HG02610 (cell line): ENCODE measurements around the gene KSR2.
A peak's percentile ranks its signal among the peaks of the same experiment; 100 is the strongest.

Experiments
- ATAC-seq: cut with Tn5 transposase; IDR thresholded peaks from one replicate; pipeline ENCODE4 v1.9.1; 2021; ENCODE audit warnings: mild to moderate bottlenecking, moderate library complexity; ENCODE audit not compliant: unreplicated experiment

Gene KSR2

GRCh38 chr12:117968151-117968789, 520 bp downstream of the KSR2 start:
- no peak for ATAC-seq

GRCh38 chr12:117967512-117967911, 1.3 kb downstream of the KSR2 start:
- no peak for ATAC-seq

- no peak for ATAC-seq
These were observed 1.7 kb downstream of the KSR2 start for GRCh38 chr12:117967043-117967442.

GRCh38 chr12:117966511-117966910, 2.3 kb downstream of the KSR2 start:
- ATAC-seq = no peak

DNA sequence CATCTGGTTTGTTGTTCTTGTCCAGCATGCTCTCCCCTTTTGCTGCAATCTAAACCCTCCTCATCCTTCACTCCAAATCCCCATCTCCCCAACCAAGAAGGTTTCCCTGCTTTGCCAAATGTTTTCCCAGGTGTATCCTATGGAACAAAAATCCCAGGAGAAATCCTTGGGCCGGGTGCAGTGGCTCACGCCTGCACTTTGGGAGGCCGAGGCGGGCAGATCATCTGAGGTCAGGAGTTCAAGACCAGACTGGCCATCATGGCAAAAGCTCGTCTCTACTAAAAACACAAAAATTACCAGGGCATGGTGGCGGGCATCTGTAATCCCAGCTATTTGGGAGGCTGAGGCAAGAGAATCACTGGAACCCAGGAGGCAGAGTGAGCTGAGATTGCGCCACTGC, 5.0 kb downstream of the KSR2 start:
- no peak for ATAC-seq

DNA sequence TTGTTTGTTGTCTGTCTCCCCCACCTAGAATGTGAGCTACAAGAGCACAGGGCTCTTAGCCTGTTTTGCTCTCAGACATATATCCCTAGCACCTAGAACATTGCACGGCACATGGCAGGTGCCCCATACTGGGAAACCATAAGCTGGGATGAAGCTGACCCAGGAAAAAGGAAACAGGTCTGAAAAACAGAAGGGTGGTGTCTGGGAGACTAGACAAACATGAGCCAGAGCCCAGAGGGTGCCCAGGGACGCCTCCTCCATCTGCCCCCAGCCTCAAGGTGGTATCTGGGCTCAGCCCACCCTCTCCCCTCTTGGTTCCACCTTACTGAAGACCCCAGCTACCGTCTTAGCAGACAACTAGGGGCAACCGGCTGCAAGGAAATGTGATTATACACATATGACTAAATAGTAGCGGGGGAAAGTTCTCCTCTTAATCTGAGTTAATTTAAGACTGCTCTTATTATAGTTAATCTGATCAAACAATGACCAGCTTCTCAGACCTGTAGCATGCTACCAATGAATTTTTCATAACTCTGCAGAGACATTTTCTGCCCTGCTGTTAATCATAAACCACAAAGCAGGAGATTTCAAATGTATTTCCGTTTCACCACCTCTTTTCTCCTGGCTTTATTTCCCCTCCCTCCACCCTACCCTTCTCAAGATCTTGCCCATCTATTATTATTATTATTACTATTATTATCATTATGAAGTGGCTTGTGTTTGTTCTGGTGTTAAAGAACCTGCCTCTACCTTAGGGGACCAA, 31.9 kb downstream of the KSR2 start:
- no peak for ATAC-seq

- no peak for ATAC-seq
These were observed 35.2 kb downstream of the KSR2 start for GRCh38 chr12:117933545-117933944.

DNA sequence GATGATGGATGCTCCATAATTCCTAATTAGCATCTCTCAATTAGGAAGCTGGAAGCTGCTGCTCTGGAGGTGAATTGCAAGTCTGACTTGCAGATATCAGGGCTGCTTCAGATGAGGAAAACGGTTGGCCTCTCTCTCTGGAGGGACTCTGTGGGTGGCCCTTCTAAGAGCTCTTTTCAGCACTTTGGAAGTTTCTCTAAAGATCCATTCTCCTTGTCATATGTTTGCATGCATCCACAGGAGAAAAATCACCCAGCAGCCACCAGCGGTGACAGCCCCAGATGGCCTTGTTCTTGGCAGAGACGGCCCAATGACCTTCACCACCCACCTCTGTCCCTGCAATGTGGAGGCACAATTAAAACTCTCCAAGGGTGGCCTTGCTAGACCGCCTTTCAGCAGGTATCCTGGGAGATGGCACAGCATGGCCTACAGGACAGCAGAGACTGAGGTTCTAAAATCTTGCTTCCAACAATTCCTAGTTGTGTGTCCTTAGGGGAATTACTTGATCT, 42.3 kb downstream of the KSR2 start:
- ATAC-seq = no peak

- ATAC-seq = no peak
These were observed 46.6 kb downstream of the KSR2 start for GRCh38 chr12:117921929-117922777.

DNA sequence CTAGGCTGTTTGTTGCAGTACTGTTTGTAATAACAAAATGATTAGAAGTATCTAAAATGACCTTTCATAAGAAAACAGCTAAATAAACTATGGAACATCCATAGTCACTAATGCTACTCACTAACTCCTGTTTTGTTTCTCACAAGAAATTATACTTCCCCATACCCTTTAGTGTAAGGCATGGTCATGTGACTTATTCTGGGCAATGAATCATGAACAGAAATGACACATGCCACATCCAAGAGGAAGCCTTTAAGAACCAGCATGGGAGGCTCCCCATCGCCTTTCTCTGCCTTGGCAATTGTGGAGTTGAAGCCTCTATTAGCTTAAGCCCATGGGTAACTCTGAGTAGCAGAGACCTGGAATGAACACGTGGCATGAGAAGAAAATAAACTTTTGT, 49.3 kb downstream of the KSR2 start:
- no peak for ATAC-seq

DNA sequence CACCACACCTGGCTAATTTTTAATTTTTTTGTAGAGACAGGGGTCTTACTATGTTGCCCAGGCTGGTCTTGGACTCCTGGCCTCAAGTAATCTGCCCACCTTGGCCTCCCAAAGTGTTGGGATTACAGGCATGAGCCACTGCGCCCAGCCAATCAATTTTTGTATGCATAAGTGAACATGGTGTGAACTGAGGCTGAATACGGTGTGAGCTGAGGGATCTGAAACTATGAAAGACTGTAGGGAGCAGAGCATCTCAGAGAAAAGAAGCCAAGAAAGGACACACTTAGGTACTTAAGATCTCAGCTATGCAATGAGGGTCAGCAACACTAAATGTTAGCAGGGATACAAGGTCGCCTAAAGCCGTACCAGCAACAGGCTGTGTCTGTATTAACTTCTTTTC, 54.1 kb downstream of the KSR2 start:
- ATAC-seq = no peak

DNA sequence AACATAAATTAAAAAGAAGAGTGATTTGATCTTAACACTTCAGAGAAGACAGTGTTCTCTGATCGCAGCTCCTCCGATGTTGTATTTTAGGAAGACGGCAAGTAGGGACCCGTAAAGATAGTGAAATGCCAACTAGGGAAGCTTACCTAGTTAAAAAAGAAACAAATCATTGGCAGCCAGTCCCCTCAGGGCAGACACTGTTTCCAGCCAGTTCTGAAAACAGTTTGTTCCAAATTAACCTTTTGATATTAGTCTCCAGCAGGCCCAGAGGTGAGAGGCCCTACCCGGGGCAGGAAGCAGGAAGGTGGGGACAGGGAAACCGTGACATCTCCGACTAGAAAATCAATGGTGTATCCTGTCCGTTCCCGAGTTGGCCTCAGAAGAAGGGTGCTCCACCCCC, 56.0 kb downstream of the KSR2 start:
- ATAC-seq = no peak

DNA sequence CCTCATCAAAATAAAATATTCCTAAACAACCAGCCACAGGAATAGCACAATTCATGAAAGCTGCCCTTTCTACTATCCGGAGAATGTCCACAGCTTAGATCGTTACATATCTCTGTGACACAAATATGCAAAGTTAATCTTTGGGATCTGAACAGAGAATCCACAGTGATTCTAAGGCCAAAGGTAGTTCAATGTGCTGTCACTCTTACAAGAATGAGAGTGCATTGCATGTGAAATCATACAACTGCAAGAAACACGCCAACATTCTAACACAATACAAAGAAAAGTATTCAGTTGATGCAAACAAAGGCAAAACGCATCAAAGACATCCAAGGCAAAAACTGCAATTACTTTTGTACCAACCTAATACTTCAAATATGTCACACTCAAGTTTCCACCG, 60.4 kb downstream of the KSR2 start:
- no peak for ATAC-seq

DNA sequence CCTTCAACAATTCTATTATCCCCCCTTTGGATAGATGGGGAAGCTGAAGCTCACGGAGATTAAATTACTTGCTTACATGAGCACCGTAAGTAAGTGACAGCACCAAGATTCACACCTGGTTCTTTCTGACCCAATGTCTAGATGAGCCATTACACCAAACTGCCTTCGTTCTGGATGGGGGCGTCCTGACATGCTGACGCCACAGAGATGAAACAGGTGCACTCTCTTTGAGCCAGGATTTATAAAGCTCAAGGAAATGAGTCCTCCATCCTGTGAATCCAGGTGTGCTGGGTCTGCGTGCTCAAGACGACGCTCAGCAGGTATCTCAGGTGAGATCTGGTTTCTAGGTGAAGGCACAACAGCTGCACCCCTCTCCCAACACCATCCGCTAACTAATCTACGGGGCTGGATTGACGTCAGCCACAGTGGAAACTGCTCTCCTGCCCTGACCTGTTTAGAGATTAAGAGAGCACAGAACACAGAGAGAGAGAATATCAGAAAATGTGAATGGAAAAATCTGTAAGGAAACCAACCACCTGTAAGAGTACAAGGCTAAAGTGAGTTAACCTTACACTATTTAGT, 61.6 kb downstream of the KSR2 start:
- ATAC-seq = no peak

GRCh38 chr12:117904051-117904450, 64.7 kb downstream of the KSR2 start:
- ATAC-seq = no peak

DNA sequence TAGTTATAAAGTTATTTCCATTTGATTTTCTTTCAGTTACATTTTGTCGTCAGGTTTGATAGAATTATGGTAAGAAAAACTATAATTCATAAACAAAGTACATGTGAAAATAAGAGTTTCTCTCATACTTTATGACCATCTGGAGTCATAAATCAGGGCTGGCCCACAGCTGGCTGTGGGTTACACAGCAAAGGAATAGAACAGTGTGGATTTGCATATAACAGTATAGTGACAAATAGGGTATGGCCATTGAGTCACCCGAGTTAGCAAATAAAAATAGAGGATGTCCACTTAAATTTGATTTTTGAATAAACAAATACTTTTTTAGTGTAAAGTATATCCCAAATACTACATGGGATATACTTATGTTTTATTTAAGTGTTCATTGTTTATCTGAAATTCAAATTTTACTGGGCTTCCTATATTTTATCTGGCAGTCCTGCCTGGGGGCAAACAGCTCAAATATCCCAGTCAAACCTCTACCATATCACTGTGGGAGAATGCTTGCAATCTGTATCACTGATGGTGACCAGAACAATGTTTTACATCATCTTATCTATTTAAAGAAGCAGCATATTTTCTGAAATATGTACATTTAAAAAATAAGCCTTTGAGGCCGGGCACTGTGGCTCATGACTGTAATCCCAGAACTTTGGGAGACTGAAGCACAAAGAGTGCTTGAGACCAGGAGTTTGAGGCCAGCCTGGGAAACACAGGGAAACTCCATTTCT, 65.5 kb downstream of the KSR2 start:
- no peak for ATAC-seq

DNA sequence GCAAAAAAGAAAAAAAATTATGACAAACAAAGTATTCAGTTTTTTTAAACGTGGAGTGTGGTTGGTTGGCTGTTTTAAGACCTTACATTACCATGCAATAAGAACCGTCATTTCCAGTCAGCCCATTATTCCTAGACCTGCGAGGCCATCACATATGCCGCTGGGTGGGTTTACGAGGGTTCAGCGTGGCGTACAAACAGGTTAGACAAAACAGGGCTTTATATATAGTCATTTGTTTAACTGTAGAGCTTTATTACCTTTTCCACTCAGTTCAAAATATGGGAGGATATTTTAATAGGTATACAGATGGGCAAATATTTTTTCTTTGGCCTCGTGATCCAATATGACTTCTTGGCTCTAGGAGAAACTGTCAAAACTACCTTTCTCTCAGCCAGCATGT, 67.2 kb downstream of the KSR2 start:
- ATAC-seq = no peak

DNA sequence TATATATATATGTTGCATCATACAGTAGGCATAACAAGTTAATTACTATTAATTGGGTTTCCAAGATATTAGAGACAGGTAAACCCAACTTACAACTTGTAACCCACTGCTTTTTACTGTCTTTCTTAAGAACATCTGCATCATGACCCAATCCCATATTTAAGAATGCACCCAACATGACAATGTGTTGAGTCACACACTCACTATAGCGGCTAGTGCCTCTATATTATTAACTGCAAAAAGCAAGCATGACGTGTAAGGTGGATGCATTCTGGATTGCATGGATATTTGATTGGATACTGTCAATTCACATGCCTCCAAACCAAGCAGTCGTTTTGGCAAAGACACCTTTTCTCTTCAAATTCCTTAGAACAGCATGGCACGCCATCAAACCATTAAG, 68.2 kb downstream of the KSR2 start:
- ATAC-seq = no peak

DNA sequence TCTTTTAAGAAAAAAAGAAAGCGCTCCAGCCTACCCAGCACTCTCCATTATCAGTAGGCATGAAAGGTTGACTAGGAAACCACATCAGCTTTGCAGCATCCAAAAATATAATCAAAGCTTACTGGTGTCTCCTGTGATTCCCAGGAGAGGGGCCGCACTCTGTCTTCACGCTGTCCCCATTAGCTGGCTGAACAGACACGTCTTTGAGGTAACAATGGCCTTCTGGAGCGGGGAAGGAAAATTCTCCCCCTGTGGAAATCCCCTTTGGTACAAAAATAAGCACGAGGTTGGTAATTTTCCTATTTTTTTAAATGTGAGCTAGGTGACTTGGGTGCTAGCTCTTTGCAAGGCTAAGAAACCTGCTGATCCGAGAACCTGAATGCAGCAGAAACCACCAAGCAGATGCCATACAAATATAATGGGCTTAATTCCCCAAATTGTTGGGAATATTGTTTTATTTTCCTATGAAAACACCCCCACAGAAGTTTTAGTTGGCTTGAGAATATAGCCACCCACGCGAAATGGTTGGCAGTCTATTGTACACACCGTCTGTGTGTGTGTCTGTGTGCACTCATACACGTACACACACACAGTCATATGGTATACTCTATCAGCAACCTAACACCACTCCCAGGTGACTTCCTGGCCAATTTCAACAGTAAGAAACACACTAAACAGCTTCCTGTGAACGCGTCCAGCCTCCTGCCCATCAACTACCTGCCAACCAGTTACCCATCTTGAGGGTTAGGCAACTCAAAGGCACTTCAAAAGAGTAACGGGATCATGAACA, 71.2 kb downstream of the KSR2 start:
- ATAC-seq = peak; percentile 68

- ATAC-seq = no peak
These were observed 72.8 kb downstream of the KSR2 start for GRCh38 chr12:117896009-117896408.
